NCI-H2107 (cell line): ENCODE measurements around the gene RCBTB2.
A peak's percentile ranks its signal among the peaks of the same experiment; 100 is the strongest.

Experiments used
- DNase-seq: peaks from one replicate; lab custom pipeline; 2025; lab: John Stamatoyannopoulos, UW

RCBTB2 gene

DNA sequence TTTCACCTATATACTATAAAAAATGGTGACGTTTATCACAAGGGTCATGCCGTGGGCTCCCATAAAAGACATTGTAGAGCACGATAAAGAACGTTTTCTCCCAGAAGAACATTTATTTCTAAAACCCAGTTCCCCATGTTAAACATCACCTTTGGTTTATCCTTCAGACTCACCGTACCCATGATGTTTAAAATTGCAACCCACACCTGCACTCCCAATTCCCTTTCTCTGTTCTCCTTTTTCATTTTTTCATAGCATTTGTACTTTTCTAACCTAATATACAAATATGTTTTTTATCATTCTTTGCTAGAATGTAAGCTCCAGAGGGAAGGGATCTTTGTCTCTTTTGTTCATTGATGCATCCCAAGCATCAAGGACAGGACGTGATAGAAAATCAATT, 2.0 kb downstream of the RCBTB2 start:
- no peak for DNase-seq

DNA sequence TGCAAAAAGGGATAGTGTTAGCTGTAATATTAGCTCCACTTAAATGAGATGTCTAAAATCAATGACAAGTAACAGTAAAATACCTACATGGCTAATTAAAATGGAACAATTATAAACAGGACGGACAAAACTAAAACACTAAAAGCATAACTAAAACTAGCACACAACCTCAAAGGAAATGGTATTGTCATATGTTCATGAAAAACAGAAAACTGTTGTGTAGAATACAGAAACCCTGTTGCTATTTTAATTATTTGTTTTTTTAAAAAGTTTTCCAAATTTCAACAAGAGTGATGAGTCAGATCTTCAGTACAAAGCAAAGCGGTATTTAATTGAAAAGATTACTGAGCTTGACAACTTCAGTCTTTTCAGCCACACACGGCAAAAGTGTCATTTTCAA, 4.2 kb downstream of the RCBTB2 start:
- no peak for DNase-seq

DNA sequence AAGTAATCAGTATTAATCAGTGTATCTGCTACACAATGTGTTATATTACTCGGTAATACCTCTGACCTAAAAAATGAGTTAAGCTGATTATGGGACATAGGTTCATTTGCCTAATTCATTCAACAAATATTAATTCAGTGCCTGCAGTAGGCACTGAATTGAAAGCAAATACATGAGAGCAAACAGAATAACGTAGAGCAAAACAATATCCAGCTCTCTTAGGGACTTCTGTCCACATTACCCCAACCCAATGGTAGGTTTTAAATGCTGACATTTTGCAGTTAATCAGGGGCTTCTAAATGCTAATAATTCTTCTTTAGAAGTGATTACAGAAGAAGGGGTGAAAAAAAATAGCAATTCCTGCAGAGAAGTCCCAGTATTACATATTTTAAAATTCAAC, 4.9 kb downstream of the RCBTB2 start:
- DNase-seq = no peak

DNA sequence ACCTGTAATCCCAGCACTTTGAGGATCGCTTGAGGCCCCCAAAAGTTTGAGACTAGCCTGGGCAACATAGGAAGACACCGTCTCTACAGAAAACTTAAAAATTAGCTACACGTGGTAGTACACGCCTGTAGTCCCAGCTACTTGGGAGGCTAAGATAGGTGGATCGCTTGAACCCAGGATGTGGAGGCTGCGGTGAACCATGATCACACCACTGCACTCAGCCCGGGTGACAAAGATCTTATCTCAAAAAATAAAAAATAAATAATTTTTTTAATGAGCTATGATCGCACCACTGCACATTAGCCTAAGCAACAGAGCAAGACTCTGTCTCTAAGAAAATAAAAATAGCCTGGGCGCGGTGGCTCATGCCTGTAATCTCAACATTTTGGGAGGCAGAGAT, 6.6 kb downstream of the RCBTB2 start:
- DNase-seq = no peak

DNA sequence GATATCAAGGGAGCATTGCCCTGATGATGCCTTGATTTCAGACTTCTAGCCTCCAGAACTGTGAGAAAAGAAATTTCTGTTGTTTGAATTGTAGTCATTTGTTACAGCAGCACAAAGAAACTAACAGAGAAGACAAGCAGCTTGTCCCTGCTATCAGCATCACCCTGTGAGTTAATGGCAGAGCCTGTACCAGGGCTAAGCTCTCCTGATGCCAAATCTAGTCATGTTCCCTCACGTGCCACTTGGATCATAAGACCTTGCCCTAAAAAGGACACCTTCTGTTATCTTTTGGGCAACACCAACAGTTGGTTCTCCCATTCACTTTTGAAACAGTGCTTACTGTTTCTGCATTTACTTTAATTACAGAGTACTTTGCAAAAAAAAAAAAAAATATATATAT, 14.8 kb downstream of the RCBTB2 start:
- DNase-seq = no peak

DNA sequence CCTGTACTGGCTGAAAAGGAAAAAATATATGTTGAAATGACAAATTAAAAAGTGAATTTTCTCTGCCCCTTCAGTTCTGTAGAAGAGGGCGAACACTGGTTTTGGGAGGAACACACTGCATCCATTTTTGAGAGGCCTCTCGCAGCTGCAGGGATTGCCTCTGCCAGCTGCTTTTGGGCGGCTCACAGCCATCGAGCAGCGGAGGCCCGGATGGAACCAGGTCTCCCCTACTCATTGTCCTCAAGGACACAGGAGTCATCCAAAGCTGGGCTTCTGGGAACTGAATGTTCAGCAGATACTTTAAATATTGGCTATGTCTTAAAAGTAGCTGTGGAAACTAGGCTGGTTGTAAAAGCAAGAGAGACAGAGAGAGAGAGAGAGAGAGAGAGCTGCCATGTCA, 17.1 kb downstream of the RCBTB2 start:
- DNase-seq = no peak

DNA sequence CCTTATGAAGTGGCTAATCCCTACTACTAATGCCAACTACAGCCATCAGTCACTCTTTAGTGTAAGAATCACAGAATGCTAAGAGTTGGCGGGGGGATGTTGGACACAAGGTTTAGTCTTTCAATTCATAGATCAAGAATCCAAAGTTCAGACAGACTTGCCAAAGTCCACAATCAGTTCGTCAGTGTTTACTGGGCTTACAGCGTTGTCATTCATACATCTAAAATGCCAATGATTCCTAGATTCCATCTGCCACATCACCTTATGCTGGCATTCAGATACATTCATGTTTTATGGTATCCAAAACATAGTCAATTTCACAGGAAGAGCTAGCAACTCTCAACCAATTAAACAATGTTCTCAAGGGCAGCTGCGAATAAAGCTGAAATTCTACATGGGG, 18.1 kb downstream of the RCBTB2 start:
- no peak for DNase-seq

DNA sequence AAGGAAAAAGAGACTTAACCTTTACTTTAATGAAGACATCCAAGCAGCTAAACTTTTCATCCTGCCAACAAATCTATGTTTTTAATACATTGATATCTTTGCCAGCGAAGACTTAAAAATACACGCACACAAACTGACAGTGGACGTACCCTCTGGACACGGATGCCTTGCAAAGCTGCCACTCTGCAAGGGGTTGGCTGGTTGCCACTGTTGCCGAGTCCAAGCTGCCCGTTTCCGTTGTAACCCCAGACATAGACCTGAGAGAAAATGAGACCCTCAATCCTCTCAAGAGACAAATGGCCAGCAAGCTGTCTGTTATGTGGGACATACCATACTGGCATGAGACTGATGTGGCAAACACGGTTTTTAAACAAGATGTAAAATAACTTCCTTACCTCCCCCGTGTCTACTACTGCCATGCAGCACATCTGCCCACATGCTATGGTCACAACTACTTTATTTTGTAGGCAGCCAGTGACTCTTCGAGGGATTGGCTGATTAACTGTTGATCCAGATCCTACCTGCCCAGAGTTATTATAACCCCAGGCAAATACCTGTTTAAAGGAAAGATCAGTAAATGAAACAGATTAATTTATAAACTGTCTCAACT, 21.2 kb downstream of the RCBTB2 start:
- no peak for DNase-seq

DNA sequence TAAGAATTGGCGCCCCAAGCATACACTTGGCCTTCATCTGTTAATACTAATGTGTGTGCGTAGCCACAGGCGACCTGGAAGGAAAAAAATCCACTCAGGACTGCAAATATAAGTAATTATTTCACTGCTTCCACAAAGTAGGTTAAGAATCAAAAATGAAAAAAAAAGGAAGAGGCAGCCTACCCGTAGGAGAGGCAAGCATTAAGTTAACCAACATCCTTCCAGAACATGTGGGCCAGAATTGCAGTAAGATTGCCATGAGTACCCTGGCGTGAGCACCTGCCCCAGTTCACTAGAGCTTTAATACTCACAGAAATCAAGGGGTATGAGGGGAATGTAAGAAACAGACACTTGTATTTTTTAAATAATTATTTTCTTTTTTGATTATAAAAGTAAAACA, 22.2 kb downstream of the RCBTB2 start:
- DNase-seq = no peak

DNA sequence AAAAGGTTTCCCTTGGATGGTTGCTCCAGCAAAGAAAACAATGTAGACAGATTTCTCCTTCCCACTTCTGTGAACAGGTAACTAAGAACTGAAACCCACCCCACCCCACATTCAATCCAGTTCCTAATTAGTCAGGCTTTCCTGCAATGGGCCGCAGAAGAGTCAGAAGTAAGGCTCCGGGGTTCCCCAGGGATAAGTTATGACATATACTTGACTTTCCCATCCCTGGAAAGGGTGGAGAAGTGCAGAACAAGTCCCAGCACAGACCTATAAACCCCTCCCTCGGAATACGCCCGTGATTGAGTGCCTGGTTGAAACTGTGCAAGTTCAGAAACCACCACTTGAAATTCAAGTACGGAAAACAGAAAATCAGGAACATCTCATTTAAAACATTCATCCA, 24.9 kb downstream of the RCBTB2 start:
- DNase-seq = no peak

DNA sequence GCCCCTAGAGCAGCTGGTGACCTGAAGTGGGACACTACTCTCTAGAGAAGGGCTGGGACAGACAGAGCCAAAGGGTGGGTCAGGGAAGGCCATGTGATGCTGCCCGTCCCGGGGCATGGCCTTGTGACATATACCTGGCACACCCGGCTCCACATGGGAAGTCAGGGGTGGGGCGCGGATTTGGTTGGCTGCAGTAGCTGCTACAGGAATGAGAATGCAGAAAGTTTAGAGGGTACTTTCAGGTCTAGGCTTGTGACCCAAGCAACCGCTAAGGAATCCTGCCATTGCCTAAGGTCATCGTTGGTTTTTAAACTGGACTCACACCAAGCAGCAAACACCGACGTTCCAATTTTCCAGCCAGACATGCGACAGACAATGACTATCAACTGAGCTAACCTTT, 25.9 kb downstream of the RCBTB2 start:
- no peak for DNase-seq

DNA sequence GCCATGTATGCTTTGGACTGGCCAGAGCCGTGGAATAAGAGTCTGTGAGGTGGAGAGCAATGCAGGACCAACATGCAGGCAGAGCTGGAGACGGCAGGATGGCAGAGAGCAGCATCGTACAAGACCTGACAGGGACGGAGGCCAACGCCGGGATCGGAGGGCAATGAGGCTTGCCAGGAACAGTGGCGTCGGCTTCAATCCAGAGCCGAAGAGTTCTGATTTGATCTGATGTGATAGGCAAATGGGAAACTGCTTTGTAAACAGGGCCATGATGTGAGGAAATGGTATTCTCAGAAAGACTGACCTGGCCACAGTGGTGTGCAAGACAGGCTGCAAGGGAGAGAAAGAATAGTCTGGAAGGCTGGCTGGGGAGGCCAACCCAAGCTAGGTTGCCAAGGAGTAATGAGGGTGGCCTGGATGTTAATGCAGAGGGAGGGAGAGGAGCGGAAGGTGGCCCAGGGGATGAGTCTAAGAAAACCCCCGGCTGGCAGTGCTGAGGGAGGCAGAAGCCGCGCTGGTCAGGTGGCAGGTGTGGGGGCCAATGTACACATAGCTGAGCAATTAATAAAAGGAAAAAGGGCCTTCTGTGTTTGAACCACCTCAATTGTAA, 26.7 kb downstream of the RCBTB2 start:
- DNase-seq = no peak

DNA sequence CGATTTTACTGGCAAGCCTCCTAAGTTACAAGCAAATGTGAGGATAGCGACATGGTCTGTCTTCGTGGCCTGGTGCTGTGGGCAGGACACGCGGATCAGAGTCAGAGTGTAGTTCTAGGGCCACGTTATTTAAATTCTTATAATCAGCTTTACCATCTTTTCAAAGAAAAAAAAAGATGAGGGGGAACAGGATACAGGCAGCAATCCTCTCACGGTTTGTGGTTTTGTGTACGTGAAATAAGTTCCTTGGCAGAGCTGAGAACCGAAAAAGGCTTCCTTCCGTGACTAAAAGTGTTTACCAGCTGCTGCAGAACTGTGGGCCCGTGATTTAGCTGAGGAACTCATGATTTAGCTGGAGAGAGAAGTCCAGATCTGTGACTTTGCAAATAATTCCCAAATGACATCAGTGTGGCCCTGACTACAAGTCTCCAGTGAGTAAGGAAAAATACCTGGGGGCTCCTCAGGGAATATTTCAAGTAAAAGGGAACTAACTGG, 27.2 kb downstream of the RCBTB2 start:
- DNase-seq = no peak

DNA sequence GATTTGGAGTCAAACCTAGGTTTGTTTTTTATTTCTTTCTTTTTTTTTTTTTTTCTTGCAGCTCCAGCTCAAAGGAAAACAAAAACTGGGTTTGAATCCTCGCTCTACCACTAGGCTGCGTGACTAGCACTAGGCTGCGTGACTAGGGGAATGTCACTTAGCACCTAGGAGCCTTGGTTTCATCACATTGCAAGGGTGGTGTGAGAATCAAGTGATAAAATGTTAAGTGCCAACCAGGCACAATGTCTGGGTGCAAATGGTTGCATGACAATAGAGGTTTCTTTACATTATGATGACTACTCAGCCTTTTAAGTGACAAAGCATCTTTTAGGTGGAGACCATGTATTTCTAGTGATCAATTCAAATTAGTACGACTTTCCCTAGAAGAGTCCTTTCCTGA, 27.9 kb downstream of the RCBTB2 start:
- DNase-seq = no peak

DNA sequence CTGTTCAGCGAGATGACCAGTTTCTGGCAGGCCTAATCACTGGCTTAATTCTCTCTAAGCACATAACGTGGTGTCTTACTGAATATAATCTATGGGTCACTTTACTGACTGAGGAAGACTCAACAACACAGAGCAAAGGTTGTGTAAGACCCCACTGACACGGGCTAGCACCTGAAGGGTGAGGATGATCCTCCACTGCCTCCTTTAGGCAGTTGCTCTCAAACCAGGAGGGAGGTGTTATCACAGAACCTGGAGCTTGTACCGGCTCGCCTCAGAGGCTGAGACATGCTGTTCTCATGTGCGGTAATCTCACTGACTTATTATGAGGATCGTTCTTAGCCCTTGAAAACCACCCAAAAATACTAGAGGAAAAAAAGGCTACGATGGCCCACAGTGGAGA, 28.3 kb downstream of the RCBTB2 start:
- DNase-seq = no peak

DNA sequence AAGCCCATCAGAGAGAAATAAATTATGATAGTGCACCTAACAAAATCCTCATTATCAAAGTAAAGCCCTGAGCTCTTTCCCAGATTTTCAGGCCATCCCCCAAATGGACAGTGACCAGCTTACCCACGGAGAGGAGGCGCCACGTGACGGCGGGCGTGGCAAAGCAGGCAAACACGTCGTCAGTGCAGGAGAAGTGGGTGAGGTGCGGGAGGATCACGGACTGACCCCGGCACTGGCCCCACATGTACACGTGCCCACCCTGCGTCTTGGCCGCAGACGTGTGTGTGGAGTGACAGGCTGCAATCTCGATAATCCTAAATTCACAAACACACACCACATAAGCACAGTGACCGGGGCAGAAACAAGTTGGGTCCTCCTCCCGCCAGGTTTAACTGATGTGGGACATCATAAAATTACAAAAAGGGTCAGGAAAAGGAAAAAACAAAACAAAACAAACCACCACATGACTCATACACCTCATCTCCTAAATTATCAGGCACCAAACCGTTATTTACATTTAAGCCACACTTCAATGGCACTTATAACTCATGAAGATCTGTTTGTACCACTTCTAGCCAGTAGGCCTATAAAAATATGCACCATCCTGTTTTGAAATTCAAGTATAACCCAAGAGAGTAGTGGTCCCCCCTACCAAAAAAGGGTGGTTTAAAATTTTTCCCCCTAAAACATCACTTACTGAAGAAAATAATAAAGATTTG, 30.1 kb downstream of the RCBTB2 start:
- no peak for DNase-seq

DNA sequence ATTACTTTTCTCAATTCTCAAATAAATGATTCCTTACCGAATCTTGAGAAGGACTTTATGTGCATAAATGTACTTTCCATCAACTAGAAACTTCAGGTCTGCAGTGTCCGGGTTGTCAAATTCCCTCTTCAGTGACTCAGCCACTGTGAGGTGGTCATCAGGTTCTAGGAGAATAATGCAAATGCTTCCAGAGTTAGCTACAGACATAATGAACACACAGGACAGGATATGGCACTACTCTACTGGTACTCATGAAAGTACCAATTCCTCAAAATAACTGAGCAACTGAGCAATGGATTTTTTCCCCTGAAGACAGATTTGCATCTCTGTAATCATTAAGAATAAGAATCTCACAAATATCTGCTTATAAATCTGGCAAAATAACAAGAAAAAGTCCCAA, 31.2 kb downstream of the RCBTB2 start:
- no peak for DNase-seq

DNA sequence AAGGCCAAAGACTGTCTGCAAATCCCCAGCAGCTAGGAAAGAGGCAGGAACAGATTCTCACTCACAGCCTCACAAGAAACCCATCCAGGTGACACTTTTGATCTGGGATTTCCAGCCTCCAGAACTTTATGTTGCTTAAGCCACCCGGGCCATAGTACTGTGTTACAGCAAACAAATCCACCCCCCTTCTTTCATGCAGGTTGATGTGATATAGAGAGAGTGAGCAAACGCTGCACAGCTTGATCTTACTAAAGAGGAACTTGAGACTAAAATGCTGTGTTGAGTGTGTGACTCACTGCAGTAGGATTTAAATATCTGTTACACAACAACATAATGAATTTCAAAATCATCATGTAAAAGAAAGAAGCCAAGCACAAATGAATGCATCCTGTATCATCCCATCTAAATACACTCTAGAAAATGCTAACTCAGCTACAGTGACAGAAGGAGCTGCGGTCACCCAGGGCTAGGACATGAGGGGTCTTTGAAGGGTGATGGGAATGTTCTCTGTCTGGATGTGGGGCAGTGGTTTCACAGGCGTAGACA, 32.2 kb downstream of the RCBTB2 start:
- DNase-seq = peak; percentile 26

DNA sequence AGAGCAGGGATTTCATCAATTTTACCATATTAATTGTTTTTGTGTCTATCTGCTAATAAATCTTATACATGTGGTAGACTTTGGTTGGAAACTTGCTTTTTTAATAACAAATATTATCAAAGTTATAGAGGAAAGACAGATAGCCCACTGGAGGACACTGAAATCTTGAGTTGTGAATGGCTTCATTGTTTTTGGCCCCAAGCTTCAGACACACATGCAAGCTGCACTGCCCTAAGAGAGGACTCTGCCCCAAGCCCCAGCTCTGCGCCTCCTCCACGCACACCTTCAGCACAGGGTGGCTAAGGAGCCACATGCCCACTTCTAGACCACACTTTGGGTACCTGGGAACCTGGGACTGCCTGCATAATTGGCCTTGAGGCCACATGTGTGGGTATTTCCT, 35.2 kb downstream of the RCBTB2 start:
- no peak for DNase-seq

DNA sequence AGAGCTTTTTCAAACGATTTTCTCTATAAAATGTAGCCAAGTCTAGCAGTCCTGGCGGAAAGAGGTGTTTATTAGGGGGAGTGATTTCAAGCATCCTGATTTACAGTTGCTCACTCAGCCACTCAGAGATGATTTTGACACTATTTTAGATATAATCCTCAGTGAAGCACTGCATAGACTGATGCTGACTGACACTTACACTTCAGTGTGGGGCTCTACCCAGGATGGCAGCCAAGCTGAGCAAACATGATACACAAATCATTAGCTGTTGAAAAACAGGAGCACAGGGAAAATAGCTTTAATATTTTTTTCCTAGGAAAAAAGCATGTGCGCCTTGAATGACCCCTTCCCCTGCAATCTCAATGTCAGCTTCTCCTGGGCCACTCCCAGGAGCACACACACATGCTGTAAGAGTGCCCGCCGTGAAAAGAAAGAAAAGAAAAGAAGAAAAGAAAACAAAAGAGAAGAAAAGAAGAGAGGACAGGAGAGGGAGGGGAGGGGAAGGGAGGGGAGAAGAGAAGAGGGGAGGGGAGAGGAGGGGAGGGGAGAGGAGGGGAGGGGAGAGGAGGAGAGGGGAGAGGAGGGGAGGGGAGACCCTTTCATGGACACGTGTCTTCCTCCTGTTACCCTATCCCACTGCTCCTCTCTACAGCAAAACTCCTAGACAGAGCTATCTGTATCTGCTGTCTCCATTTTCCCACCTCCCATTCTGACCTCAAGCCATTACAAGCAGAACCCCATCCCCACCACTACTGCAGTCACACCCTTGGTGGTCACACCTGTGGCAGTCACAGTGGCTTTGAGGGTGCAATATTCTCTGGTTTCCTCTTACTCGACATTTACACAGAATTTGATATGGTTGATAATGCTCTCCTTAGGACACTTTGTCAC, 36.4 kb downstream of the RCBTB2 start:
- DNase-seq = no peak

DNA sequence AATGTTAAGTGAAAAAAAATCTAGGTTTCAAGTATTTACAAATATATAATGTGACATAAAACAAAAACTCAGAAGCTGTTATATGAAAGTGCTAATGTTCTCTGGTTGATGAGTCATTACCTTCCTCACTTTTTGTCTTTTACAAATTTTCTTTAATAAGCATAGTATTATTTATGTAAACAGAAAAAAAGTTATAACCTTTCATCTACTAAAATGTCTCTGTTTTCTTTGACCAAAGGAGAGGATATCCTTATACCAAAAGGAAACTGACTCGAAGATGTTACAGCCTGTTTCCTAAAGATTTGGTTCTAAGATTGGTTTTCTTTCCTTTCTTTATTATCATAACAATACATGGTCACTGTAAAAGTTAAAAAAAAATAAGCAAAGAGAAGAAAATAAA, 38.0 kb downstream of the RCBTB2 start:
- DNase-seq = no peak

DNA sequence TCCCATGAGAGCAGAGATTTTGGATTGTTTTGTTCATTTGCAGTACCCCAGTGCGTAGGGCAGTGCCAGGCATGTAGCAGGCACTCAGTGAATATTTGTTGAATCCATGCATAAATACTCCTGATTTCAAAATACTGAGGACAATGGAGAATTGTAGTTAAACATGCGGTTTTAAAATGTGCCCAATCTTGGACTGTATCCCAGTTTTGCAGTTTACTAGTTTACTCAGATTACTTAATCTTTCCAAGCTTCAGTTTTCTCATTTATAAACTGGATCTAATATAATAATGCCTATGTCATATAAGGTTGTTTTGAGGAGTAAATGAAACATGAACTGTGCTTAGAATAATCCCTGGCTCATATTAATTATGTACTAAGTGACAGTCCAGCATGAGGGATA, 39.0 kb downstream of the RCBTB2 start:
- no peak for DNase-seq
